HCT116 (cell line): ENCODE data around the gene TBCD. TPM values are rescaled to one million over a fixed set of nuclear protein-coding genes. Genes with fewer than 3 reads are reported as not detected.

ENCODE experiments used
- ATAC-seq: fragments of 200-7000 bp; cut with Tn5 transposase; 2 replicates; pipeline ENCODE4 v1.9.1; 2020; ENCODE audit warnings: mild to moderate bottlenecking, moderate library complexity
- BruUV-seq: library from RNA; stranded (reverse); fragments of 400-500 nt; replicated peaks from 2 replicates; lab custom pipeline; 2021; lab: Mats Ljungman, UMichigan
- CTCF ChIA-PET: fragments of 300-600 bp; sonication (Branson Sonifier 250); formaldehyde crosslinking; loops from one replicate; lab custom pipeline; 2021; ENCODE audit warnings: antibody characterized with exemption; lab: Charles Lee
- POLR2A ChIA-PET: fragments of 300-600, 350-600 bp; sonication (Branson Sonifier 250); formaldehyde crosslinking; loops from one replicate; lab custom pipeline; 2021; ENCODE audit warnings: antibody characterized with exemption; lab: Charles Lee
- RAD21 ChIA-PET, 2 experiments: fragments of 300-600 bp; sonication (Branson Sonifier 250); formaldehyde crosslinking; loops; one replicate each; lab custom pipeline; 2023; ENCODE audit warnings: low total read pairs in 2 of 2; ENCODE audit not compliant: uncharacterized antibody in 2 of 2, unreplicated experiment in 2 of 2, low non-redundant PET in 1 of 2; lab: Charles Lee
- DNase-seq: peaks from one replicate; pipeline ENCODE4 v3.0.0-alpha.2; 2010; ENCODE audit warnings: low read depth, low spot score
- H2AFZ ChIP-seq: fragments of 200-600 bp; shearing (Covaris generic), sonication (generic); 2 replicates; pipeline ENCODE4 v1.6.1; 2017; ENCODE audit warnings: low read depth, mixed run types, mixed read lengths, antibody characterized with exemption, low read length; ENCODE audit not compliant: poor library complexity, severe bottlenecking
- H3K27ac ChIP-seq: 2 replicates; pipeline ENCODE4 v1.5.1; 2012; ENCODE audit warnings: low read depth, low read length
- H3K27me3 ChIP-seq: fragments of 200-600 bp; sonication (generic); 2 replicates; pipeline ENCODE4 v1.6.1; 2016; ENCODE audit warnings: mixed run types, low read length, mixed read lengths; ENCODE audit not compliant: insufficient read depth
- H3K36me3 ChIP-seq, 2 experiments: fragments of 200-500 bp in 1 of 2; fragments of 200-600 bp in 1 of 2; sonication (Bioruptor generic) in 1 of 2; sonication (generic) in 1 of 2; 2 replicates each; pipeline versions ENCODE4 v1.5.1 to v1.6.1; 2014 to 2016; ENCODE audit warnings: low read length in 2 of 2, inconsistent platforms in 1 of 2, mixed read lengths in 1 of 2, mixed run types in 1 of 2; ENCODE audit not compliant: insufficient read depth in 2 of 2, control insufficient read depth in 1 of 2
- H3K4me1 ChIP-seq, 2 experiments: fragments of 200-600 bp in 1 of 2; sonication (generic) in 1 of 2; 2 replicates each; pipeline versions ENCODE4 v1.5.1 to v1.6.1; 2012 to 2017; ENCODE audit warnings: low read length in 2 of 2, inconsistent platforms in 1 of 2, mild to moderate bottlenecking in 1 of 2, mixed read lengths in 1 of 2, mixed run types in 1 of 2, moderate library complexity in 1 of 2; ENCODE audit not compliant: insufficient read depth in 2 of 2, control insufficient read depth in 1 of 2
- H3K4me2 ChIP-seq: fragments of 200-600 bp; sonication (generic); 2 replicates; pipeline ENCODE4 v1.6.1; 2017; ENCODE audit warnings: mixed run types, low read length, mixed read lengths
- H3K4me3 ChIP-seq, 2 experiments: fragments of 200-600 bp in 1 of 2; sonication (generic) in 1 of 2; replicated peaks in 1 of 2; 2 replicates each; pipeline ENCODE4 v1.5.1; 2011 to 2016; ENCODE audit warnings: low read length in 2 of 2, control low read depth in 1 of 2, low read depth in 1 of 2, mild to moderate bottlenecking in 1 of 2, mixed read lengths in 1 of 2, mixed run types in 1 of 2
- H3K79me2 ChIP-seq: fragments of 200-600 bp; sonication (generic); 2 replicates; pipeline ENCODE4 v1.6.1; 2017; ENCODE audit warnings: mild to moderate bottlenecking, mixed run types, low read length, moderate library complexity, mixed read lengths; ENCODE audit not compliant: insufficient read depth
- H3K9ac ChIP-seq: fragments of 200-600 bp; sonication (generic); 2 replicates; pipeline ENCODE4 v1.6.1; 2016; ENCODE audit warnings: low read length, mixed read lengths
- H3K9me2 ChIP-seq: fragments of 200-600 bp; sonication (generic), shearing (Covaris generic); 2 replicates; pipeline ENCODE4 v1.6.1; 2017; ENCODE audit warnings: mixed run types, mild to moderate bottlenecking, moderate library complexity; ENCODE audit not compliant: insufficient read depth
- H3K9me3 ChIP-seq, 2 experiments: fragments of 200-500 bp in 1 of 2; fragments of 200-600 bp in 1 of 2; sonication (Bioruptor generic) in 1 of 2; sonication (generic) in 1 of 2; 2 replicates each; pipeline ENCODE4 v1.6.1; 2014 to 2017; ENCODE audit warnings: low read length in 2 of 2, mixed read lengths in 2 of 2, inconsistent platforms in 1 of 2, low read depth in 1 of 2, mild to moderate bottlenecking in 1 of 2, mixed run types in 1 of 2, moderate library complexity in 1 of 2; ENCODE audit not compliant: control insufficient read depth in 1 of 2, insufficient read depth in 1 of 2
- H4K20me1 ChIP-seq: fragments of 200-600 bp; sonication (generic), shearing (Covaris generic); 2 replicates; pipeline ENCODE4 v1.6.1; 2017; ENCODE audit warnings: mixed run types, mild to moderate bottlenecking, moderate library complexity; ENCODE audit not compliant: insufficient read depth
- ATF3 ChIP-seq: IDR thresholded peaks from 2 replicates; pipeline ENCODE4 v1.6.1; 2012
- CBX3 ChIP-seq: IDR thresholded peaks from 2 replicates; pipeline ENCODE4 v1.6.1; 2012; ENCODE audit warnings: low read depth
- CEBPB ChIP-seq: IDR thresholded peaks from 2 replicates; pipeline ENCODE4 v1.6.1; 2012; ENCODE audit warnings: low read depth
- CTCF ChIP-seq, 3 experiments: fragments of 200-600 bp in 1 of 3; sonication (generic) in 1 of 3; IDR thresholded peaks in 2 of 3; conservative IDR thresholded peaks in 1 of 3; 2 replicates each; pipeline ENCODE4 v1.5.1; 2012 to 2017; ENCODE audit warnings: low read depth in 2 of 3, low read length in 2 of 3, antibody characterized with exemption in 1 of 3, borderline replicate concordance in 1 of 3, control low read depth in 1 of 3, mild to moderate bottlenecking in 1 of 3, mixed read lengths in 1 of 3, mixed run types in 1 of 3, moderate library complexity in 1 of 3; ENCODE audit not compliant: insufficient read depth in 1 of 3
- EGR1 ChIP-seq: IDR thresholded peaks from 2 replicates; pipeline ENCODE4 v1.6.1; 2012; ENCODE audit warnings: low read depth
- ELF1 ChIP-seq: IDR thresholded peaks from 2 replicates; pipeline ENCODE4 v1.6.1; 2012; ENCODE audit warnings: low read depth, borderline replicate concordance
- EZH2 ChIP-seq: fragments of 200-600 bp; sonication (generic); IDR thresholded peaks from 2 replicates; pipeline ENCODE4 v1.6.1; 2017; ENCODE audit warnings: antibody characterized with exemption, mixed run types
- EZH2phosphoT487 ChIP-seq: fragments of 200-600 bp; IDR thresholded peaks from 2 replicates; pipeline ENCODE4 v1.6.1; 2018; ENCODE audit warnings: antibody characterized with exemption, borderline replicate concordance
- JUND ChIP-seq: IDR thresholded peaks from 2 replicates; pipeline ENCODE4 v1.6.1; 2012
- MAX ChIP-seq: IDR thresholded peaks from 2 replicates; pipeline ENCODE4 v1.6.1; 2012
- POLR2A ChIP-seq: IDR thresholded peaks from 2 replicates; pipeline ENCODE4 v1.7.0; 2011; ENCODE audit warnings: borderline replicate concordance; ENCODE audit not compliant: insufficient read depth, insufficient read length; ENCODE audit errors: extremely low read depth
- POLR2AphosphoS5 ChIP-seq: IDR thresholded peaks from 2 replicates; pipeline ENCODE4 v1.6.1; 2011; ENCODE audit warnings: mild to moderate bottlenecking, low read depth, low read length, moderate library complexity
- RAD21 ChIP-seq: IDR thresholded peaks from 2 replicates; pipeline ENCODE4 v1.6.1; 2012; ENCODE audit warnings: low read depth, mild to moderate bottlenecking
- REST ChIP-seq: IDR thresholded peaks from 2 replicates; pipeline ENCODE4 v1.6.1; 2012; ENCODE audit warnings: low read depth
- SP1 ChIP-seq: IDR thresholded peaks from 2 replicates; pipeline ENCODE4 v1.6.1; 2012; ENCODE audit warnings: low read depth
- SRF ChIP-seq: IDR thresholded peaks from 2 replicates; pipeline ENCODE4 v1.6.1; 2012; ENCODE audit warnings: low read depth
- YY1 ChIP-seq: IDR thresholded peaks from 2 replicates; pipeline ENCODE4 v1.6.1; 2011; ENCODE audit warnings: low read length, low read depth, moderate library complexity, mild to moderate bottlenecking; ENCODE audit not compliant: insufficient replicate concordance; ENCODE audit errors: extremely low read depth
- ZBTB33 ChIP-seq: IDR thresholded peaks from 2 replicates; pipeline ENCODE4 v1.6.1; 2011; ENCODE audit warnings: mild to moderate bottlenecking, low read length, moderate library complexity; ENCODE audit not compliant: insufficient replicate concordance; ENCODE audit errors: extremely low read depth
- ZNF274 ChIP-seq: fragments of 200-500 bp; sonication (Bioruptor generic); IDR thresholded peaks from 2 replicates; pipeline ENCODE4 v1.6.1; 2014; ENCODE audit warnings: mild to moderate bottlenecking, low read depth, low read length, inconsistent platforms
- intact Hi-C: fragments of 100-400 bp; cut with micrococcal nuclease; formaldehyde crosslinking; loops from 2 replicates; pipeline ENCODE4 v1.10.0; 2022
- total RNA-seq: library from RNA; stranded (reverse); gene quantifications from one replicate; pipeline ENCODE4 v1.2.1, GENCODE V29; 2021; ENCODE audit not compliant: unreplicated experiment

The TBCD gene
- total RNA-seq, 1 experiment from 2014 or later, result 152 TPM

GRCh38 chr17:82870091-82870491 is 118.2 kb downstream of the TBCD start (continued):
- TF ChIP-seq CTCF (IDR thresholded peaks at IDR 0.05 in 2 of 3, conservative IDR thresholded peaks at IDR 0.05 in 1 of 3; ENCODE audit: borderline replicate concordance in 1 of 3, insufficient read depth in 1 of 3, low read depth in 2 of 3, low read length in 2 of 3) (no peak), ELF1 (no peak), SRF (no peak), EZH2 (no peak), EZH2phosphoT487 (no peak), JUND (no peak), POLR2A (no peak)
- TF ChIP-seq, all 23 proteins: peak for 0

GRCh38 chr17:82870541-82870940 is 118.7 kb downstream of the TBCD start:
- peaks cover 0 to 15% of the 10 kb centered on the region in 2 experiments; a peak in 1 of 4 replicates for H3K36me3 ChIP-seq
- no peak overlapping the region for H2AFZ ChIP-seq
- ChIA-PET RAD21 (no interaction called here), POLR2A (no interaction called here), CTCF (interaction anchor here (1.6 kb wide), 1 partner anchor 14 kb away, joined by 3 read pairs; no protein-coding TSS in a partner anchor)
- no peak overlapping the region for H3K27ac ChIP-seq
- ATAC-seq (no peak), DNase-seq (no peak)
- intact Hi-C loops, result no loop called here
- peaks cover 3 to 30% of the 10 kb centered on the region in 2 experiments for H3K4me1 ChIP-seq
- no peaks in the 10 kb centered on the region for H3K27me3 ChIP-seq
- H3K79me2 ChIP-seq, result peaks cover 22% of the 10 kb centered on the region
- H3K4me3 ChIP-seq, result no peak overlapping the region
- peaks cover 2% of the 10 kb centered on the region; the same call in 1 of the 2 replicates for H4K20me1 ChIP-seq
- no peak overlapping the region for H3K4me2 ChIP-seq
- H3K9me3 ChIP-seq, result no peaks in the 10 kb centered on the region
- no peak overlapping the region for H3K9ac ChIP-seq
- no TSS peak for BruUV-seq
- no peaks in the 10 kb centered on the region for H3K9me2 ChIP-seq
- TF ChIP-seq CEBPB, result no peak
- no peak for TF ChIP-seq RAD21
- no peak for TF ChIP-seq ATF3
- no peak for TF ChIP-seq EZH2phosphoT487
- TF ChIP-seq ELF1, result no peak
- no peak for TF ChIP-seq POLR2AphosphoS5
- TF ChIP-seq EZH2, result no peak
- TF ChIP-seq CBX3, result no peak
- TF ChIP-seq YY1, result no peak
- no peak for TF ChIP-seq MAX
- TF ChIP-seq REST, result no peak
- TF ChIP-seq EGR1, result no peak
- TF ChIP-seq SRF, result no peak
- TF ChIP-seq SP1, result no peak
- no peak for TF ChIP-seq ZBTB33
- no peak for TF ChIP-seq JUND
- TF ChIP-seq ZNF274, result no peak
